ENCODE measurements around the gene LGALS3BP. TPM values are rescaled to one million over a fixed set of nuclear protein-coding genes. Genes with fewer than 3 reads are reported as not detected.

LGALS3BP gene
- total RNA-seq, 1 experiment from 2014 or later = 69.8 TPM

- no CpG with 5 or more reads among the region's 27 CpGs for WGBS (ENCODE audit: extremely low coverage, insufficient read length, low lambda C conversion rate)
- no peaks in the 10 kb centered on the region for H3K4me1 Mint-ChIP-seq
- Histone ChIP-seq H2BK12ac (ENCODE audit: insufficient read length, low read depth, low read length) (no peak overlapping the region), H3T11ph (ENCODE audit: low read length) (no peak overlapping the region), H3K9me3 (ENCODE audit: control insufficient read depth, low read depth, low read length) (no peaks in the 10 kb centered on the region), H3K4me1 (ENCODE audit: insufficient read depth, low read length) (no peaks in the 10 kb centered on the region), H2AFZ (ENCODE audit: low read length) (no peak overlapping the region), H2AK5ac (ENCODE audit: insufficient read length, low read length) (no peak overlapping the region), H2BK120ac (ENCODE audit: low read depth, low read length, poor library complexity, severe bottlenecking) (no peak overlapping the region), H3K27me3 (ENCODE audit: insufficient read depth, low read length) (peaks cover 4% of the 10 kb centered on the region; the same call in 1 of the 2 replicates), H4K20me1 (ENCODE audit: control insufficient read depth, insufficient read depth, insufficient read length) (no peaks in the 10 kb centered on the region), H3K9ac (ENCODE audit: extremely low read depth, insufficient read length, low read length) (no peak overlapping the region), H4K5ac (ENCODE audit: insufficient read length, low read depth, low read length) (no peak overlapping the region), H3K23ac (ENCODE audit: insufficient read length, low read depth, low read length) (no peak overlapping the region), H2BK20ac (ENCODE audit: low read depth, low read length, poor library complexity, severe bottlenecking) (no peak overlapping the region), H2BK15ac (ENCODE audit: low read depth, low read length) (no peak overlapping the region), H3K79me1 (ENCODE audit: insufficient read depth, low read depth, low read length, poor library complexity, severe bottlenecking) (no peaks in the 10 kb centered on the region), H3K18ac (ENCODE audit: insufficient read length, low read depth, low read length) (no peak overlapping the region), H2BK5ac (ENCODE audit: insufficient read length, low read length) (no peak overlapping the region), H3K4me2 (ENCODE audit: insufficient read depth, insufficient read length, low read length) (no peak overlapping the region), H3K4ac (ENCODE audit: low read depth, low read length) (no peak overlapping the region), H3K27ac (ENCODE audit: insufficient read length, low read depth, low read length) (no peak overlapping the region), H3K79me2 (ENCODE audit: insufficient read depth, low read length) (no peaks in the 10 kb centered on the region), H3K56ac (ENCODE audit: insufficient read length, low read depth, low read length) (no peak overlapping the region), H4K91ac (ENCODE audit: insufficient read length, low read depth, low read length) (no peak overlapping the region), H3K14ac (ENCODE audit: insufficient read depth, low read length) (no peak overlapping the region), H3K23me2 (ENCODE audit: insufficient read length, low read depth, low read length, poor library complexity, severe bottlenecking) (no peaks in the 10 kb centered on the region), H4K8ac (replicated peaks; ENCODE audit: insufficient read length, low read depth, low read length) (no peak overlapping the region)
- H3K36me3 Mint-ChIP-seq (ENCODE audit: insufficient read depth in 1 of 3, low read depth in 3 of 3) = peaks cover 12 to 59% (median 34%) of the 10 kb centered on the region in 3 experiments; a peak in 6 of 7 replicates
- DNase-seq = no peak
- no peak for TF ChIP-seq CTCF (conservative IDR thresholded peaks at IDR 0.05)
- peaks cover 58% of the 10 kb centered on the region for H3K27me3 Mint-ChIP-seq (ENCODE audit: low read depth)
- no peak overlapping the region; a peak in 1 of 5 replicates for H3K4me3 Mint-ChIP-seq
- no peak overlapping the region for H3K27ac Mint-ChIP-seq
- no peaks in the 10 kb centered on the region for H3K9me3 Mint-ChIP-seq
These were observed 17.6 kb upstream of the LGALS3BP start for GRCh38 chr17:78997231-78997741.
